ENCODE results near the gene FMN1.

- TF ChIP-seq CTCF (IDR thresholded peaks at IDR 0.05) (no peak), POLR2A (IDR thresholded peaks at IDR 0.05) (no peak)
These were observed 101.3 kb downstream of the FMN1 start for GRCh38 chr15:33093222-33093621.

Measured in esophagus squamous epithelium (tissue), 4 donors.